PC-3 (cell line): ENCODE measurements around the gene CACUL1. TPM values are rescaled to one million over a fixed set of nuclear protein-coding genes. Genes with fewer than 3 reads are reported as not detected.

Experiments used
- ATAC-seq: fragments of 200-7000 bp; cut with Tn5 transposase; 2 replicates; pipeline ENCODE4 v1.9.1; 2020; ENCODE audit warnings: mild to moderate bottlenecking, moderate library complexity
- BruUV-seq: library from RNA; stranded (reverse); fragments of 400-500 nt; replicated peaks from 2 replicates; lab custom pipeline; 2021; lab: Mats Ljungman, UMichigan
- CTCF ChIA-PET: fragments of 300-600 bp; sonication (Branson Sonifier 250); formaldehyde crosslinking; loops from one replicate; lab custom pipeline; 2022; ENCODE audit warnings: antibody characterized with exemption; lab: Charles Lee
- POLR2A ChIA-PET: fragments of 300-600 bp; sonication (Branson Sonifier 250); formaldehyde crosslinking; loops from one replicate; lab custom pipeline; 2022; ENCODE audit warnings: antibody characterized with exemption; ENCODE audit not compliant: unreplicated experiment; lab: Charles Lee
- DNase-seq: peaks from one replicate; pipeline ENCODE4 v3.0.0-alpha.2; 2015
- H2AFZ ChIP-seq: fragments of 300-600 bp; sonication (generic); 2 replicates; pipeline ENCODE4 v1.6.0; 2016; ENCODE audit warnings: antibody characterized with exemption, low read length
- H3F3A ChIP-seq: fragments of 300-600 bp; sonication (generic); one replicate; pipeline ENCODE4 v1.6.0; 2017; ENCODE audit warnings: antibody characterized with exemption, low read length, control low read depth, mild to moderate bottlenecking; ENCODE audit not compliant: unreplicated experiment
- H3K27ac ChIP-seq: fragments of 300-600 bp; sonication (generic); 2 replicates; pipeline ENCODE4 v1.5.1; 2016; ENCODE audit warnings: mild to moderate bottlenecking, low read length
- H3K27me3 ChIP-seq: fragments of 300-600 bp; sonication (generic); 2 replicates; pipeline ENCODE4 v1.6.1; 2016; ENCODE audit warnings: low read length, mixed read lengths
- H3K36me3 ChIP-seq: fragments of 300-600 bp; sonication (generic); 2 replicates; pipeline ENCODE4 v1.6.1; 2016; ENCODE audit warnings: low read depth, mixed run types, low read length, mixed read lengths
- H3K4me1 ChIP-seq: fragments of 300-600 bp; sonication (generic); 2 replicates; pipeline ENCODE4 v1.5.1; 2016; ENCODE audit warnings: low read length; ENCODE audit not compliant: insufficient read depth
- H3K4me2 ChIP-seq: fragments of 300-600 bp; sonication (generic); 2 replicates; pipeline ENCODE4 v1.6.0; 2016; ENCODE audit warnings: low read length
- H3K4me3 ChIP-seq: fragments of 300-600 bp; sonication (generic); 2 replicates; pipeline ENCODE4 v1.5.1; 2016; ENCODE audit warnings: mild to moderate bottlenecking, low read length, mixed read lengths
- H3K79me2 ChIP-seq: fragments of 300-600 bp; sonication (generic); 2 replicates; pipeline ENCODE4 v1.6.1; 2017; ENCODE audit warnings: low read length, mixed read lengths
- H3K9ac ChIP-seq: fragments of 300-600 bp; sonication (generic); 2 replicates; pipeline ENCODE4 v1.6.0; 2016; ENCODE audit warnings: mild to moderate bottlenecking, low read length
- H3K9me2 ChIP-seq: fragments of 300-600 bp; sonication (generic); replicated peaks from 2 replicates; pipeline ENCODE4 v1.6.1; 2016; ENCODE audit warnings: mixed run types, low read length, mixed read lengths
- H3K9me3 ChIP-seq: fragments of 300-600 bp; sonication (generic); 2 replicates; pipeline ENCODE4 v1.6.1; 2016; ENCODE audit warnings: low read length, mixed read lengths
- H4K20me1 ChIP-seq: fragments of 300-600 bp; sonication (generic); 2 replicates; pipeline ENCODE4 v1.6.1; 2016; ENCODE audit warnings: low read length, mixed read lengths
- EZH2 ChIP-seq: fragments of 300-600 bp; sonication (generic); IDR thresholded peaks from one replicate; pipeline ENCODE4 v1.6.1; 2017; ENCODE audit warnings: antibody characterized with exemption, mild to moderate bottlenecking, low read length; ENCODE audit not compliant: unreplicated experiment
- EZH2phosphoT487 ChIP-seq: fragments of 300-600 bp; sonication (generic); IDR thresholded peaks from 2 replicates; pipeline ENCODE4 v1.6.1; 2018; ENCODE audit warnings: mild to moderate bottlenecking, antibody characterized with exemption, low read length, borderline replicate concordance
- intact Hi-C: fragments of 100-400 bp; cut with micrococcal nuclease; formaldehyde crosslinking; loops from 2 replicates; pipeline ENCODE4 v1.9.0; 2023
- total RNA-seq: library from RNA; depleted of rRNA; stranded (reverse); fragments of >200 nt; gene quantifications from 2 replicates; pipeline ENCODE4 v1.2.3, GENCODE V29; 2014
- TF ChIP-seq, protein P1 (sequence below): fragments of 300-600 bp; sonication (generic); conservative IDR thresholded peaks from 2 replicates; pipeline ENCODE4 v1.5.1; 2017; ENCODE audit warnings: antibody characterized with exemption, low read depth, mild to moderate bottlenecking, low read length

Gene CACUL1
- total RNA-seq, 1 experiment from 2014 or later = 27.6 TPM

DNA sequence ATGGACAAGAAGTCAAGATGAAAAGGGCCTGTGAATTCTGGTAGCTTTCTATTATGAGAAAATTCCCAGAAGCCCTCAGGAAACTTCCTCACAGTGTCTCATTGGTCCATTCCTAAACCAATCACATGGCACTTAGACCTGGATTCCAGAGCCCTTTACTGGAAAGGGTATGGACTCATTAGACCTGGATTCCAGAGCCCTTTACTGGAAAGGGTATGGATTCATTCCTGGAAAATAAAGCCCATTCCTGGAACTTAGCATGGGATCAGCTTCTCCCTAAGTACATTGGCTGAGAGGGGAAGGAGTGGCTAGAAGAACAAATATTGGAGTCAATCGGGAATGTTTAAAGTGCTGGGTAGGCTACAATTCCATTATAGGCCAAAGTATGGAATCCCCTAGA is 3.7 kb upstream of the CACUL1 start:
- ATAC-seq (no peak), DNase-seq (no peak)
- Histone ChIP-seq H3K27me3 (no peaks in the 10 kb centered on the region), H3K4me3 (no peak overlapping the region), H3K4me1 (no peaks in the 10 kb centered on the region; the same call in 1 of the 2 replicates), H4K20me1 (peaks cover 4% of the 10 kb centered on the region; the same call in 1 of the 2 replicates), H3K9ac (no peak overlapping the region), H2AFZ (no peak overlapping the region), H3K4me2 (no peak overlapping the region), H3K79me2 (peaks cover 13% of the 10 kb centered on the region), H3K27ac (no peak overlapping the region), H3K9me3 (no peaks in the 10 kb centered on the region), H3K36me3 (no peaks in the 10 kb centered on the region), H3F3A (no peaks in the 10 kb centered on the region), H3K9me2 (no peaks in the 10 kb centered on the region)
- no TSS peak for BruUV-seq
- ChIA-PET POLR2A (no interaction called here), CTCF (no interaction called here)
- intact Hi-C loops = no loop called here
- TF ChIP-seq, protein P1, sequence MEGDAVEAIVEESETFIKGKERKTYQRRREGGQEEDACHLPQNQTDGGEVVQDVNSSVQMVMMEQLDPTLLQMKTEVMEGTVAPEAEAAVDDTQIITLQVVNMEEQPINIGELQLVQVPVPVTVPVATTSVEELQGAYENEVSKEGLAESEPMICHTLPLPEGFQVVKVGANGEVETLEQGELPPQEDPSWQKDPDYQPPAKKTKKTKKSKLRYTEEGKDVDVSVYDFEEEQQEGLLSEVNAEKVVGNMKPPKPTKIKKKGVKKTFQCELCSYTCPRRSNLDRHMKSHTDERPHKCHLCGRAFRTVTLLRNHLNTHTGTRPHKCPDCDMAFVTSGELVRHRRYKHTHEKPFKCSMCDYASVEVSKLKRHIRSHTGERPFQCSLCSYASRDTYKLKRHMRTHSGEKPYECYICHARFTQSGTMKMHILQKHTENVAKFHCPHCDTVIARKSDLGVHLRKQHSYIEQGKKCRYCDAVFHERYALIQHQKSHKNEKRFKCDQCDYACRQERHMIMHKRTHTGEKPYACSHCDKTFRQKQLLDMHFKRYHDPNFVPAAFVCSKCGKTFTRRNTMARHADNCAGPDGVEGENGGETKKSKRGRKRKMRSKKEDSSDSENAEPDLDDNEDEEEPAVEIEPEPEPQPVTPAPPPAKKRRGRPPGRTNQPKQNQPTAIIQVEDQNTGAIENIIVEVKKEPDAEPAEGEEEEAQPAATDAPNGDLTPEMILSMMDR = no peak
- no peak for TF ChIP-seq EZH2phosphoT487
- TF ChIP-seq EZH2 = no peak

DNA sequence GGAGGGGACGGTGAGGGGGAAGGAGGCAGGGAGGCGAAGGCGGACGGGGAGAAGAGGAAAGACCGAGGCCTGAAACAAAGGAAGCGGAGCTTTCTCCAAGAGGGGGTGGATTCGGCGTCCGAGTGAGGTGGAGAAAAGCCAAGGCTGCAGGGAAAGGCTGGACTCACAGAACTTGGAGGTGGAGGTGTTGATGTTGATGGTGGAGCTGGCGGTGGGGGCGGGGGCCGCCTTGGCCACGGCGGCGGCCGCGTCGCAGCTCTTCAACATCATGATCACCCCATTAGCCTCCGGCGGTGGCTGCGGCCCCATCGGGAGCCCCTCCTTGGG is 578 bp downstream of the CACUL1 start:
- CTCF ChIA-PET = interaction anchor here (1.1 kb wide), 1 partner anchor 33 kb away, joined by 3 read pairs; no protein-coding TSS in a partner anchor
- no TSS peak for BruUV-seq
- Histone ChIP-seq H3F3A (no peaks in the 10 kb centered on the region), H2AFZ (peak overlapping the region; percentile 88), H3K4me2 (peak overlapping the region; percentile 92), H4K20me1 (peaks cover 34% of the 10 kb centered on the region), H3K36me3 (no peaks in the 10 kb centered on the region), H3K9ac (peak overlapping the region; percentile 83), H3K9me3 (no peaks in the 10 kb centered on the region), H3K4me1 (peaks cover 16% of the 10 kb centered on the region), H3K9me2 (no peaks in the 10 kb centered on the region), H3K27ac (peak overlapping the region; percentile 29; the same call in 1 of the 2 replicates), H3K79me2 (peaks cover 55% of the 10 kb centered on the region), H3K27me3 (no peaks in the 10 kb centered on the region), H3K4me3 (peak overlapping the region; percentile 99)
- TF ChIP-seq EZH2 = no peak
- TF ChIP-seq, protein P1 = no peak
- no peak for TF ChIP-seq EZH2phosphoT487
- intact Hi-C loops = no loop called here
- ATAC-seq (no peak; the same call in 1 of the 2 replicates), DNase-seq (no peak)
- POLR2A ChIA-PET = interaction anchor here (0.7 kb wide), 1 partner anchor 35 kb away, joined by 6 read pairs; no protein-coding TSS in a partner anchor
